Neural progenitor cell (in vitro differentiated cells): Measurements from ENCODE around the gene SLC22A5. TPM values are rescaled to one million over a fixed set of nuclear protein-coding genes. Genes with fewer than 3 reads are reported as not detected.

ENCODE experiments used
- DNase-seq: peaks from one replicate; pipeline ENCODE4 v3.0.0-alpha.2; 2016; ENCODE audit warnings: low spot score
- H2AFZ ChIP-seq: fragments of 200-600 bp; sonication (generic); replicated peaks from 2 replicates; pipeline ENCODE4 v1.6.1; 2016; ENCODE audit warnings: antibody characterized with exemption
- H3F3A ChIP-seq: fragments of 200-600 bp; sonication (generic); 2 replicates; pipeline ENCODE4 v1.6.1; 2016; ENCODE audit warnings: antibody characterized with exemption, low read depth
- H3K27ac ChIP-seq: fragments of 200-600 bp; sonication (generic); 2 replicates; pipeline ENCODE4 v1.5.1; 2016; ENCODE audit warnings: mild to moderate bottlenecking
- H3K27me3 ChIP-seq: fragments of 200-600 bp; sonication (generic); 2 replicates; pipeline ENCODE4 v1.6.1; 2016; ENCODE audit warnings: mild to moderate bottlenecking, moderate library complexity
- H3K36me3 ChIP-seq: fragments of 200-600 bp; sonication (generic); 2 replicates; pipeline ENCODE4 v1.5.1; 2016
- H3K4me1 ChIP-seq: fragments of 200-600 bp; sonication (generic); 2 replicates; pipeline ENCODE4 v1.6.1; 2016; ENCODE audit warnings: mixed run types
- H3K4me2 ChIP-seq: fragments of 200-600 bp; sonication (generic); 2 replicates; pipeline ENCODE4 v1.6.1; 2016
- H3K4me3 ChIP-seq: fragments of 200-600 bp; sonication (generic); 2 replicates; pipeline ENCODE4 v1.5.1; 2016
- H3K79me2 ChIP-seq: fragments of 200-600 bp; sonication (generic); 2 replicates; pipeline ENCODE4 v1.6.1; 2016; ENCODE audit warnings: low read depth
- H3K9ac ChIP-seq: fragments of 200-600 bp; sonication (generic); 2 replicates; pipeline ENCODE4 v1.6.1; 2016
- H3K9me3 ChIP-seq: fragments of 200-600 bp; sonication (generic); 2 replicates; pipeline ENCODE4 v1.5.1; 2016; ENCODE audit warnings: low read depth
- H4K20me1 ChIP-seq: fragments of 200-600 bp; sonication (generic); 2 replicates; pipeline ENCODE4 v1.6.1; 2016; ENCODE audit warnings: low read depth
- H3K27ac Mint-ChIP-seq: 3 replicates; pipeline ENCODE4 v1.8.0; 2021; ENCODE audit warnings: mixed read lengths
- H3K27me3 Mint-ChIP-seq: 2 replicates; pipeline ENCODE4 v1.8.0; 2022; ENCODE audit warnings: low read depth, mild to moderate bottlenecking, inconsistent platforms, moderate library complexity, mixed read lengths; ENCODE audit not compliant: insufficient read depth
- H3K36me3 Mint-ChIP-seq: 3 replicates; pipeline ENCODE4 v1.8.0; 2021; ENCODE audit warnings: mixed read lengths
- H3K4me1 Mint-ChIP-seq: 3 replicates; pipeline ENCODE4 v1.8.0; 2021; ENCODE audit warnings: mixed read lengths
- H3K4me3 Mint-ChIP-seq: 3 replicates; pipeline ENCODE4 v1.8.0; 2021; ENCODE audit warnings: mild to moderate bottlenecking, moderate library complexity, mixed read lengths
- H3K9me3 Mint-ChIP-seq: 3 replicates; pipeline ENCODE4 v1.8.0; 2020; ENCODE audit warnings: mixed read lengths
- EZH2 ChIP-seq: fragments of 200-600 bp; sonication (generic); IDR thresholded peaks from 2 replicates; pipeline ENCODE4 v1.6.1; 2017; ENCODE audit warnings: antibody characterized with exemption, mild to moderate bottlenecking, moderate library complexity
- EZH2phosphoT487 ChIP-seq: fragments of 200-600 bp; sonication (generic); IDR thresholded peaks from 2 replicates; pipeline ENCODE4 v1.6.1; 2017; ENCODE audit warnings: antibody characterized with exemption
- total RNA-seq: library from RNA; depleted of rRNA; stranded (reverse); fragments of >200 nt; gene quantifications from 2 replicates; pipeline ENCODE4 v1.2.3, GENCODE V29; 2015; ENCODE audit warnings: low replicate concordance
- TF ChIP-seq, protein P1 (sequence below): fragments of 200-600 bp; sonication (generic); IDR thresholded peaks from 2 replicates; pipeline ENCODE4 v1.5.1; 2017; ENCODE audit warnings: antibody characterized with exemption, mild to moderate bottlenecking

Gene SLC22A5
- total RNA-seq, 1 donor from 2014 or later = 3.1 TPM

DNA sequence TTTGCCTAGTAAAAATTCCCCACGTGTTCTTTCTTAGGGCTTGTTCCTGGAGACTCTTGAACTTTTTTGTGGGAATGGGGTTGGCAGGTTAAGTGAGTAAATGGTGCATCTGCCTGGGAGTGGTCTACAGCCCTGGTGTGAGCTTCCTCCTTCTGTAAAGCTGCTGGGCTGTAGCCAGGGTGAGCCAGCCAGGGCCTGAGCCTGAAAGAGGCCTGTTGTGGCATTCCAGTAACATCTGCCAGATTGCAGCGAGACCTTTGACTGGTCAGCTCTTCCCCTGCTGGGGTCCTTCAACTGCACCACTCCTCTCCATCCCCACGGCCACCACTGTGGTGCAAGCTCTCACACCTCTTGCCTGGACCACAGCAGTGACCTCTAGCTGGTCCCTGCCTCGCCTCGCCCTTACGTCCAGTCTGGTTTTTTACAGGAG, 47.5 kb downstream of the SLC22A5 start:
- H3K4me2 ChIP-seq = no peak overlapping the region
- Mint-ChIP-seq H3K4me1 (peaks cover 17% of the 10 kb centered on the region), H3K4me3 (no peak overlapping the region), H3K27ac (no peak overlapping the region), H3K9me3 (no peaks in the 10 kb centered on the region), H3K36me3 (no peaks in the 10 kb centered on the region), H3K27me3 (peaks cover 11% of the 10 kb centered on the region)
- no peak for DNase-seq
- peaks cover 12% of the 10 kb centered on the region for H3K4me1 ChIP-seq
- H3F3A ChIP-seq = no peaks in the 10 kb centered on the region
- H3K79me2 ChIP-seq = no peaks in the 10 kb centered on the region
- no peaks in the 10 kb centered on the region for H3K27me3 ChIP-seq
- no peak overlapping the region for H3K27ac ChIP-seq
- H3K9ac ChIP-seq = no peak overlapping the region
- no peaks in the 10 kb centered on the region for H3K36me3 ChIP-seq
- TF ChIP-seq EZH2 = no peak
- TF ChIP-seq, protein P1, sequence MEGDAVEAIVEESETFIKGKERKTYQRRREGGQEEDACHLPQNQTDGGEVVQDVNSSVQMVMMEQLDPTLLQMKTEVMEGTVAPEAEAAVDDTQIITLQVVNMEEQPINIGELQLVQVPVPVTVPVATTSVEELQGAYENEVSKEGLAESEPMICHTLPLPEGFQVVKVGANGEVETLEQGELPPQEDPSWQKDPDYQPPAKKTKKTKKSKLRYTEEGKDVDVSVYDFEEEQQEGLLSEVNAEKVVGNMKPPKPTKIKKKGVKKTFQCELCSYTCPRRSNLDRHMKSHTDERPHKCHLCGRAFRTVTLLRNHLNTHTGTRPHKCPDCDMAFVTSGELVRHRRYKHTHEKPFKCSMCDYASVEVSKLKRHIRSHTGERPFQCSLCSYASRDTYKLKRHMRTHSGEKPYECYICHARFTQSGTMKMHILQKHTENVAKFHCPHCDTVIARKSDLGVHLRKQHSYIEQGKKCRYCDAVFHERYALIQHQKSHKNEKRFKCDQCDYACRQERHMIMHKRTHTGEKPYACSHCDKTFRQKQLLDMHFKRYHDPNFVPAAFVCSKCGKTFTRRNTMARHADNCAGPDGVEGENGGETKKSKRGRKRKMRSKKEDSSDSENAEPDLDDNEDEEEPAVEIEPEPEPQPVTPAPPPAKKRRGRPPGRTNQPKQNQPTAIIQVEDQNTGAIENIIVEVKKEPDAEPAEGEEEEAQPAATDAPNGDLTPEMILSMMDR = no peak
- TF ChIP-seq EZH2phosphoT487 = no peak
- H4K20me1 ChIP-seq = no peaks in the 10 kb centered on the region
- no peaks in the 10 kb centered on the region for H3K9me3 ChIP-seq
- no peak overlapping the region for H3K4me3 ChIP-seq
- no peak overlapping the region for H2AFZ ChIP-seq

DNA sequence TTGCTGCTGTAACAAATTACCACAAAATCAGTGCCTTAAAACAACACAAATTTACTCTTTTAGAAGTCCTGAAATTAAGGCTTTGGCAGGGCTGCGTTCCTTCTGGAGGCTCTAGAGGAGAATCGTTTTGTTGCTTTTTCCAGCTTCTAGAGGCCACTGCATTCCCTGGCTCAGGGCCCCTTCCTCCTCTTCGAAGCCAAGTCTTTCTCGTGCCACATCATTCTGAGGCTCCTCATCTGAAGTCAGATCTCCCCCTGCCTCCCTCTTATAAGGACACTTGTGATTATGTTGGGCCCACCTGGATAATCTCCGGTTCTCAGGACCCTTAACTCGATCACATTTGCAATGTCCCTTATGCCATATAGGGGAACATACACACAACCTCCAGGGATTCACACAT, 48.0 kb downstream of the SLC22A5 start:
- no peak overlapping the region for H3K4me3 Mint-ChIP-seq

DNA sequence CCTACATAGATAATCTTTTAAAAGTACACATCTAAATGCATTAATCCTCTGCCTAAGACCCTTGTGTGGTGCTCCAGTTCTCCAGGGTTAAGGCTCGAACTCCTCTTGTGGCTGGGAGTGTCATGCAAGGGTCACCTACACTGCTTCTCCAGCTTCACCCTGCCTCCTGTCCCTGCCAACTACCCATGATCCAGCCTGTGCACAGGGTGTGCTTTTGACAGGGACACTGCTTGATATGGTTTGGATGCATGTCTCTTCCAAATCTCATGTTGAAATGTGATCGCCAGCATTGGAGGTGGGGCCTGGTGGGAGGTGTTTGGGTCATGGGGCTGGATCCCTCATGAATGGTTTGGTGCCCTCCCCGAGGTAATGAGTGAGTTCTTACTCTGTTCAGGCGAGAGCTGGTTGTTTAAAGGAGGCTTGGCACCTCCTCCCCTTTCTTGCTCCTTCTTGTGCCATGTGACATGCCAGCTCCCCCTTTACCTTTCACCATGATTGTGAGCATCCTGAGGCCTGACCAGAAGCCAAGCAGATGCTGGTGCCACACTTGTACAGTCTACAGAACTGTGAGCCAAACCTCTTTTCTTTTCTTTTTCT, 48.5 kb downstream of the SLC22A5 start:
- Histone ChIP-seq H2AFZ (no peak overlapping the region), H3K27me3 (no peaks in the 10 kb centered on the region), H4K20me1 (no peaks in the 10 kb centered on the region), H3K79me2 (no peaks in the 10 kb centered on the region), H3K4me3 (no peak overlapping the region), H3K27ac (no peak overlapping the region), H3K4me1 (peaks cover 12% of the 10 kb centered on the region), H3F3A (no peaks in the 10 kb centered on the region), H3K9me3 (no peaks in the 10 kb centered on the region), H3K4me2 (no peak overlapping the region), H3K36me3 (no peaks in the 10 kb centered on the region), H3K9ac (no peak overlapping the region)
- TF ChIP-seq, protein P1 = no peak
- TF ChIP-seq EZH2 (no peak), EZH2phosphoT487 (no peak)
- peaks cover 17% of the 10 kb centered on the region for H3K4me1 Mint-ChIP-seq
- H3K4me3 Mint-ChIP-seq = no peak overlapping the region
- no peak for DNase-seq
- H3K9me3 Mint-ChIP-seq = no peaks in the 10 kb centered on the region
- no peak overlapping the region for H3K27ac Mint-ChIP-seq
- peaks cover 11% of the 10 kb centered on the region for H3K27me3 Mint-ChIP-seq
- no peaks in the 10 kb centered on the region for H3K36me3 Mint-ChIP-seq

More for the DNA sequence above, 48.0 kb downstream of the SLC22A5 start:
- Histone ChIP-seq H3K4me3 (no peak overlapping the region), H3K4me1 (peaks cover 12% of the 10 kb centered on the region), H4K20me1 (no peaks in the 10 kb centered on the region), H3K9me3 (no peaks in the 10 kb centered on the region), H3K4me2 (no peak overlapping the region), H3F3A (no peaks in the 10 kb centered on the region), H3K27ac (no peak overlapping the region), H3K9ac (no peak overlapping the region), H3K27me3 (no peaks in the 10 kb centered on the region), H3K36me3 (no peaks in the 10 kb centered on the region), H2AFZ (no peak overlapping the region), H3K79me2 (no peaks in the 10 kb centered on the region)
- H3K4me1 Mint-ChIP-seq = peaks cover 17% of the 10 kb centered on the region
- no peaks in the 10 kb centered on the region for H3K36me3 Mint-ChIP-seq
- TF ChIP-seq, protein P1 = no peak
- no peak for TF ChIP-seq EZH2
- TF ChIP-seq EZH2phosphoT487 = no peak
- no peaks in the 10 kb centered on the region for H3K9me3 Mint-ChIP-seq
- H3K27me3 Mint-ChIP-seq = peaks cover 11% of the 10 kb centered on the region
- no peak overlapping the region for H3K27ac Mint-ChIP-seq
- no peak for DNase-seq
